Ovary (tissue), 3 donors: ENCODE results near the gene DOCK2.

ENCODE experiments used
- CTCF ChIP-seq, 3 donors: fragments of 450-650 bp in 2 of 3; fragments of 200-600 bp in 1 of 3; IDR thresholded peaks; one replicate each; pipeline versions ENCODE4 v1.5.1 to v1.8.0; 2016 to 2022; ENCODE audit warnings: antibody characterized with exemption in 3 of 3, mild to moderate bottlenecking in 1 of 3
- EP300 ChIP-seq: sonication (generic); formaldehyde crosslinking; IDR thresholded peaks from one replicate; pipeline ENCODE4 v1.6.1; 2017; ENCODE audit warnings: antibody characterized with exemption
- POLR2A ChIP-seq: fragments of 450-650 bp; IDR thresholded peaks from one replicate; pipeline ENCODE4 v1.6.1; 2017; ENCODE audit warnings: antibody characterized with exemption, mild to moderate bottlenecking, moderate library complexity
- donor health status: DM: no; HTN: no; CAD: no.

DNA sequence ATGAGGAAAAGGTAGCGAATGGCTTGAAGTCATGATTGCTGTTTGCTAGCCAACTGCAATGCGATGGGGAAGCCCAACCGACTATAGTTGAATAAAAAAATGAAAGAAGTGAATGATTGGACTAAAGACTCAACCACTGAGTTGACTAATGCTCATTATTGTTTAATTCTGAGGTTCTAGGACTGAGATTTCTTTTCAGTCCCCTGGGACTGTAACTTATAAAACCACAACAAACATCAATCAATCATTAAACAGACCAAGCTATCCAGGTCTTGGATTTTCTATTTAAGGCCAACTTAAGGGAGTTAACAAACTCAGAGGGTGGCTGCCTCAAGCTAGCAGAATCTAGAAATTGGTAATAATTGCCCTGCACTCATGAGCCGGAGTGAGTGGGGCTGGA, 154.2 kb downstream of the DOCK2 start:
- no peak for TF ChIP-seq CTCF (IDR thresholded peaks at IDR 0.05)
- TF ChIP-seq POLR2A = no peak
- no peak for TF ChIP-seq EP300
